GM18873 (cell line): Measurements from ENCODE around the gene E2F2.

Experiments
- ATAC-seq: cut with Tn5 transposase; IDR thresholded peaks from one replicate; pipeline ENCODE4 v1.9.1; 2021; ENCODE audit warnings: mild to moderate bottlenecking, moderate library complexity, moderate number of reproducible peaks; ENCODE audit not compliant: unreplicated experiment, low FRiP score

E2F2 gene, protein sequence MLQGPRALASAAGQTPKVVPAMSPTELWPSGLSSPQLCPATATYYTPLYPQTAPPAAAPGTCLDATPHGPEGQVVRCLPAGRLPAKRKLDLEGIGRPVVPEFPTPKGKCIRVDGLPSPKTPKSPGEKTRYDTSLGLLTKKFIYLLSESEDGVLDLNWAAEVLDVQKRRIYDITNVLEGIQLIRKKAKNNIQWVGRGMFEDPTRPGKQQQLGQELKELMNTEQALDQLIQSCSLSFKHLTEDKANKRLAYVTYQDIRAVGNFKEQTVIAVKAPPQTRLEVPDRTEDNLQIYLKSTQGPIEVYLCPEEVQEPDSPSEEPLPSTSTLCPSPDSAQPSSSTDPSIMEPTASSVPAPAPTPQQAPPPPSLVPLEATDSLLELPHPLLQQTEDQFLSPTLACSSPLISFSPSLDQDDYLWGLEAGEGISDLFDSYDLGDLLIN

DNA sequence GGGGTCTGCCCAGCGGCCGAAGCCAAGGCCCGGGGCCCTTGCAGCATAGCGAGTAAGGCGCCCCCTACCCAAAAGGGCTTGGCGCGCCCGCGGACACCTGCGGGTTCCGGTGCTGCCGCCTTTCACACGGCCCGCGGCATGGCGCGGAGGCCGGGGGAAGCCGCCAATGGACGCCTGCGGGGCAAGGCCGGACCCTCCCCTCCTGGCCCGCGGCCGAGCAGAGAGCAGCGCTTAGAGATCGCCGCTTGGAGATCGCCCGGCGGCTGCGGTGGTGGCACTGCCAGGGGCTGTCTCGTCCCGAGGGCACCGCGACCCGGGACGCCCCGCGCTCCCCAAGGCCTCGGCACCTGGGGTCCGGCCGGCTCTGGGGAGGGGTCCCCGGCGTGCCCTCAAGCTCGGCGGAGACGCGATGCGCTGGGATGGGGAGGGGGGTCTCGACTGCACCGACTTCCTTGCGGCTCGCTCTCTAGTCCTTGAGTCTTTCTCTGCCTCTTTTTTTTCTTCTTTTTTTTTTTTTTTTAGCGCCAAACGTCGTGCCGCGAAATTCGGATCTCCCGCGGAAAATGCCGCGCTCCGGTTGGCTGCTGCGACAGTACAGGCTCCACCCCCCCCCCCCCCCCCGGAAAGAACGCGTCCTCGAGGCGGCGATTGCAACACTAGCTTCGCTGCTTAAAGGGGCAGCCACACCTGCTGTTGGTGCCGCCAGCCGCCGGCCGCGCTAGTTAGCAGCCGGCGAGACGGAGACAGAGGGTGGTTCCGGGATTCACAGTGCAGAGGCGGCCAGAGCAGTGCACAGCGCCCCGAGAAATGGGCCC, at the start of gene E2F2:
Gene E2F2 (minus strand): TSS at position 487 of the 815 bp plus-strand sequence. CDS start 440 bp downstream, at position 47.
- ATAC-seq = peak; percentile 36

DNA sequence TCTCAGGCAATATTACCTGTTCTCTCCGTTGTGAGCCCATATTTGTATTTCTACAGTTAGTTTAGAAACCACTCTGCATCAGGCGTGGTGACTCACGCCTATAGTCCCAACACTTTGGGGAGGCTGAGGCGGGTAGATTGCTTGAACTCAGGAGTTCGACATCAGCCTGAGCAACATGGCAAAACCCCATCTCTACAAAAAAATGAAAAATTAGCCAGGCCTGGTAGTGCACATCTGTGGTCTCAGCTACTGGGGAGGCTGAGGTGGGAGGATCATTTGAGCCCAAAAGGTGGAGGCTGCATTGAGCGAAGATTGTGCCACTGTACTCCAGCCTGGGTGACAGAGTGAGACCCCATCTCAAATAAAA, 47.9 kb upstream of the E2F2 start:
- ATAC-seq = no peak

DNA sequence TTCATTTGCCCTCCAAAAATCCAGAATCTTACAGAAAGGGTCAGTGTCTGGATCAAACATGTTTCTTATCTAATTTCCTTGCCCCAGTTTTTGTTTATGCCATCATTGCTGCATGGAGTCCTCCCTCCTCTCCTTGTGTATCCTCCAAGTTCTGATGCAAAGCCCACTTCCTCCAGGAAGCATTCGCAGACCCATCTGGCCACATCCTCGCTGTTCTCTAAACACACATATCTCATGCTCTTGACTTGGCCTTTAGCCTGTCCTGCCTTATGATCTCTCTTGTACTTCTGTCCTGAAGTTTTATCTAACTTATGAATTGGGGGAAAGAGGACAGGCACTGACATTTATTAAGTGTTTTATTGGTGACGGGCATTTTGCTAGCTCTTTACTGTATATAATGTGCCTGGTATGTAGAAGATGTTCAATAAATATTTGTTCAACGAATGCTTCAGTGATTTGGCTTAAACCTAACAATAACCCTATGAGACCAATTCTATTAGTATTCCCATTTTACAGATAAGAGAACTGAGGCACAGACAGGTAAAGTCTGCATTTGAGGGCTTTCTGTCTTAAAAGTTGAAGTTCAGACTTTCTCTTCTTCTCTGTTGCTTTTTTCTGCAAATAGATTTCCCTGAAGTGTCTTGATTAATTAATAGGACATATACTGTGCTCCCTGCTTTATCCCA, 47.4 kb upstream of the E2F2 start:
- no peak for ATAC-seq

DNA sequence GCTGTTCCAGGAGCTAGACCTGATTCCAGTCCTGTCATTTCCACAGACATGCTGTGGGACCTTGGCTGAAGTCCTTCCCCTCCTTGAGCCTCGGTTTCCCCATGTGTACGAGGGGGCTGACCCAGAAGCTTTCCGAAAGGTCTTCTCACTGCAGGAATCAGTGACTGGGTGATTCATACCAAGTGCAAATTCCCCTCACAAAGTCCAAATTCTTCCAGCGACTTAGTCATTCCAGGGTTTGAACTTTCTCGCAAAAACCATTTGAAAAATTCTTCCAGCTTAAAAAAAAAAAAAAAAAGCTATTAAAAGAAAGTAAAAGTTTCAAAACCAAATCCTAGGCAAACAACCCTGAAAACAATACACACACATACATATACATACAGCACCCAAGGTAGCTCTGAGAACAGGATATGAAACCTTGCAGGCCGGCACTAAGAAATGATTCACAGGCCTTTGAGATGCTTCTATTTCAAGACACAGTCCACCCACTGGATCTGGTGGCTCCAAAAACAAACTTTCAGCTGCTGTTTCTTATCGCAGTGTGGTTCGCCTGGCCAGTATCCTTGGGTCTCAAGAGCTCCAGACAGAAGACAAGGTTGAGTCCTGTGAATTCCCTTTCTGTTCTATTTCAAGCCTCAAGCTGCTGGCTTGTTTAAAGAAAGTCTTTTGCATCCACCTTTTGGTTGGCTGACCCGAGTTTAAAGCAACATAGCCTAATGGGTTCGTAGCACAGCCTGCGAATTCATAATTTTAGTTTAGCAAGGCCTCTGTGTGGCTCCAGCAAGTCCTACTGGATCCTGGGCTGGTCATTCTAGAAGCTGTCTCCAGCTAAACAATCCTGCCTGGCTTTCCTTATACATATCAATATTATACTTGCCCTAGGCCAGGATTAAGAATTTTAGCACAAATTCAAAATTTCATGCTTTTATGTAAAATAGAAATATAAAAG, 46.3 kb upstream of the E2F2 start:
- peak; percentile 62 for ATAC-seq

DNA sequence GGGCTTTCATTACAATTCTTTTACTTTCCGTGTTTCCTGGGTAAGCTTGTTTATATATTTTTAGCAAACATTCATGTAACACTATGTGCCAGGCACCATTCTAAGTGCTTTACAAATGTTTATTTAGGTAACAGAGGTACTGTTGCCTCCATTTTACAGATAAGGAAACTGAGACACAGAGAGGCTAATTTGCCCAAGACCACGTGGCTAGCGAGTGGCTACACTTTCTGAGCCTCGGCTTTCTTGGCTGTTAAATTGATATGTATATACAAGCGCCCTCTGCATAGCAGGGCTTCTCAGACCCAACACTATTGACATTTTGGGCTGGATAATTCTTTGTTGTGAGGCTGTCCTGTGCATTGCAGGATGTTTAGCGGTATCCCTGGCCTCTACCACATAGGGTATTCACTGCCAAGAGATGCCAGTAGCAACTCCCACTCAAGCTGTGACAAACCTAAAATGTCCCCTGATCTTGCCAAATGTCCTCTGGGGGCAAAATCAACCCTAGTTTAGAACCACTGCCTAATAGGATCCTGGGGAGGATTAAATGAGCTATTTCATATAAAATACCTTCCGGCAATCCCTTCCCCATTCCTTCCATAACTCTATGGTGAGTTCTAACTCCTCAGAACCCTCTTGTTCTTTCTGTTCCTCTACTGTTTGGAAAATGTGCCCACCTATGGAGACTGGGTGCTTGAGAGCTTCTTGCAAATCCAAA, 45.5 kb upstream of the E2F2 start:
- ATAC-seq = no peak

DNA sequence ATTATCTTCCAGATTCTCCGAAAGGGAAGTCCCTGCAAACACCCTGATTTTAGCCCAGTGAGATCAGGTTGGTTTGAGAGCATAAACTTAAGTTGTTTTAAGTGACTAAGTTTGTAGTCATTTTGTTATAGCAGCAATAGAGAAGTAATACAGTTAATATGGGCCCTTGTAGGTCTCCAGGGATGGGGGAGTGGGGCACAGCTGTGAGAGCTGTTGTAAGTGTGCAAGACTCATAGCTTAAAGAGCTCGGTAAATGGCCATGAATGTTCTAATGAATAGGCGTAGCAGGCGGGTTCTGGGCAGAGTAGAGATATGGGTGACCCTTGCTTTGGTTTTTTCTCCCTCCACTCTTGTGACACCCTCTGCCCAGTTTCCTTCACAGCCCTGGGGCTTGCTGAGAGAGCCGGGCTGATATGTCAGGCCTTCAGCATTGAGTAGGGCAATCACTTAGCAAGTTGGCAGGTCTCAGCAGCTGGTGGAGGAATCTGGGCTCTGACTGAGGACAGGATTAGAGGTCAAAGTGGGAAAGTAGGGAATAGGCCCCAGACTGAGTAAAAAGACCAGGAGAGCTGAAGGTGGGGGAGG, 44.3 kb upstream of the E2F2 start:
- no peak for ATAC-seq

DNA sequence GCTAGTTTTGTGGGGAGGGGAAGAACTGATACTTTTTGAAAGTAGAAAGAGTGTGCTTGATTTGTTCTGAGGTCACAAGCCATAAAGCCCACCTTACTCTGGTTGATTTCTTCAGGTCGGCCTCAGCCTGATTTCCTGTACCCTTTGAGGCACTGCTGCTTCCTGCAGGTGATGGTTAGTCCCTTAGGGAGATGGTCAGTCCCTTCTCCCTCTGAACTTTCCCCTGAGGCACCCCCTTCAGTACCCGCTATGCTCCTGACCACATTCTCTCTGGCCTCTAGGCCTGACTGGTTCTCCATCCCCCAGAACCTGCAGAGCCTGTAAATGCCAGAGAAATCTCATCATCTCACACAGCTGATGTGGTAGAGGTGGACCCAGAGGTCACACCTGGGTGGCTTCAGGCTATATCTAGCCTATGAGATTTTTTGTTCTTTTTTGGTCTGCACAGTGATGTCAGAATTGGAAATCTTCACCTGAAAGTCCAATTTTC, 43.3 kb upstream of the E2F2 start:
- ATAC-seq = no peak

DNA sequence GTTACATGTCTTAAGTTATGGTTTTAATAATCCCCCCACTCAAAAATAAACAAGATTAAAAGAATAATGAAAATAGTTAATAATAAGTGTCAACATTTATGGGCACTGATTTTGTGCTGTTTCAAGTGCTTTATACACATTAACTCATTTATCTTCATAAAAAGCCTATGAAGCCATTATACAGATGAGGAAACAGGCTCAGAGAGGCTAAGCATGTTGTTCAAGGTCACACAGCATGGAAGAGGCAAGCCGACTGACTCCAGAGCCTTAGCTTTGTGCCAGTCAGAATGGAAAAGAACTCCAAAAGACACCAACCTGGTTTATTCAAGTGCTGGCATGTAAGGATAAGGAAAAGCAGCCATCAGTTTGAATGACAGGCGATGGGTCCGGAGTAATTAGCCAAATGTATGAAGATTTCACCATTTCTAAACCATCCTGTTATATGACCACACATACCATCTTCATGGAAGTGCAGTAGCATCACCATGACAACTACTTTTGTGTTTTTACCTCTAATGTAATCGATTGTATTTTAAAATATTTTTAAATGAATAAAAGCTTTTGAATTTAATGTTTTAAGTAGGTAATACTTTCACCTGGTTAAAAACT, 42.6 kb upstream of the E2F2 start:
- no peak for ATAC-seq

DNA sequence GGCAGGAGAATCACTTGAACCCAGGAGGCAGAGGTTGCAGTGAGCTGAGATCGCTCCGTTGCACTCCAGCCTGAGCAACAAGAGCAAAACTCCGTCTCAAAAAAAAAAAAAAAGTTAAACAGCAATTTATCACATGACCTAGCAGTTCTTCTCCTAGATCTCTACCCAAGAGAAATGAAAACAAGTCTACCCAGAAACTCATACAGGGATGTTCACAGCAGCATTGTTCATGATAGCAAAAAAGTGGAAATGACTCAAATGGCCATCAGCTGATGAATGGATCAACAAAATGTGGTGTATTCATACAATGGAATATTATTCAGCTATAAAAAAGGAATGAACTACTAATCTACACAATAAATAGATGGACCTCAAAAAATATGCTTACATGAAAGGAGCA, 40.4 kb upstream of the E2F2 start:
- ATAC-seq = no peak

DNA sequence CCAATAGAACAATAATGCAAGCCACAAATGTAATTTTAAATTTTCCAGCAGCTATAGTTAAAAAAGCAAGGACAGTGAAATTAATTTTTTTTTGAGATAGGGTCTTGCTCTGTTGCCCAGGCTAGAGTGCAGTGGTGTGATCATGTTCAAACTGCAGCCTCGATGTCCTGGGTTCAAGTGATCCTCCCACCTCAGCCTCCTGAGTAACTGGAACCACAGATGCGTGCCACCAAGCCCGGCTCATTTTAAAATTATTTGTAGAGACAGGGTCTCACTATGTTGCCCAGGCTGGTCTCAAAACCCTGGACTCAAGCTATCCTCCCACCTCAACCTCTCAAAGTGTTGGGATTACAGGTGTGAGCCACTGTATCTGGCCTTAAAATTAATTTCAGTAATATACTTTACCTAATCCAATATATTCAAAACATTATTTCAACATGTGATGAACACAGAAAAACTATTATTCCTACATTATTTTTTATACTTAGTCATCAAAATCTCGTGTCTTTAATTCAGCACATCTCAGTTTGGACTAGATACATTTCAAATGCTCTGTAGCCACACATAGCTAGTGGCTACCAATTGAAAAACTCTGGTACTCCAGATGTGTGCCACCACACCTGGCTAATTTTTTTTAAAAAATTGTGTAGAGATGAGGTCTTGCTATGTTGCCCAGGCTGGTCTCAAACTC, 39.1 kb upstream of the E2F2 start:
- ATAC-seq = no peak

DNA sequence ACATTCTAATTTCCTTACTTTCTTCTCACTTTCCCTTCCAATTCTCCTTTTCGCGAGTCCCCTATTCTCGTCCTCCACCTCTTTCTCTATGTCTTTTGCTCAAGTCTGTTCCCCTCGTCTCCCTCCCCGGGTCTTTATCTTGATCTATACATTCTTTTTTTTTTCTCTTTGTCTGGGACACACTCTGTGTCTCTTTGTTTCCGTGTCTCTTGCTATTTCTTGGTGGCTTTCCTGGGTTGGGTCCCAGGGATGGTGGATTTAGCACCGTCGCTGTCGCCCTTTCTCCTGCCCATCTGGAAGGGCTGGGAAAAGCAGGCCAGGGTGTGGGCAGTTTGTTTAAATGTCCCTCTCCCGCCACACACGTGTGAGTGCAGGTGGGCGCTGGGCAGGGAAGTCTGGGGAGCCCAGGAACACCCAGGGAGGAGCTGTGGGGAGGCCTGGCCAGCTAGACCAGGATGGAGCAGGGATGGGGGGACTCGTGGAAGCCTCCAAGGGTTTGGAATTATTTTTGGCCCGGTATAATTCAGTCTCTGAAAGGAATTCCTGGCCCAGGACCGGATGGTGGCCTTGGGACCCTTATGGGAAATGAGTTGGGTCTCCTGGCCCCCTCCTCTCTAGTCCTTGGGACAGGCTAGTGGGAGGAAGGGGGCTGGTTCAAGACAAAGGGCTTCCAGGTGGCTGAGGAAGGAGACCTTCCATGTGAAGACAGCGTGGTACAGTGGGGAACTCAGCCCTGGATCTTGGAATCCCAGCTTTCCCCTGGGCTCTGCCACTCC, 37.8 kb upstream of the E2F2 start:
- no peak for ATAC-seq

DNA sequence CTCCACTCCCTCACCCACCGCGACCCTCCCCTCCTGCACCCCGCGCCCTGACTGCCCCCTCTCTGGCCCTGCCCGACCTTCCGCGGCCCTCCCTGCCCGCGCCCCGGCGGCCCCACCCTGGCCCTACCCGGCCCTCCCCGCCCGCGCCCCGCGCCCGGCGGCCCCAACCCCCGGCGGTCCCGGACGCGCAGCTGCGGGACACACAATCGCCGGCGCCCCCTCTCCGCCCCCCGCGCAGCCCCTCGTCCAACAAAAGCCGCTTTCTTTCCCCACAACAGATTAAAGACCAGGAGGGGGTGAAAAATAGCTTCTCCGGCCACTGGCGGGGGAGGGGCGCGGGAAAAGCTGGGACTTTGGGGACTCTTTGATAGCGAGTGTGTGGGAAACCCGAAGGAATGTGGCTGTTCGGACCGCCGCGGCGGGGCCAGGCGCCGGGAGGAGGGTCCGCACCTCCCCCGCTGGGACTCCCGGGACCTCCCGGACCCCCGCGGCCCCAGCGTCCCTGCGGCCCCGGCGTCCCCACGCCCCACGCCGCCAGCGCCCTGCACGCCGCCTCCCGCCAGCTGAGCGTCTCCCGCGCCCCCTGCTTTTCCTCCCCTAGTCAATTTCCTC, 37.1 kb upstream of the E2F2 start:
- no peak for ATAC-seq

DNA sequence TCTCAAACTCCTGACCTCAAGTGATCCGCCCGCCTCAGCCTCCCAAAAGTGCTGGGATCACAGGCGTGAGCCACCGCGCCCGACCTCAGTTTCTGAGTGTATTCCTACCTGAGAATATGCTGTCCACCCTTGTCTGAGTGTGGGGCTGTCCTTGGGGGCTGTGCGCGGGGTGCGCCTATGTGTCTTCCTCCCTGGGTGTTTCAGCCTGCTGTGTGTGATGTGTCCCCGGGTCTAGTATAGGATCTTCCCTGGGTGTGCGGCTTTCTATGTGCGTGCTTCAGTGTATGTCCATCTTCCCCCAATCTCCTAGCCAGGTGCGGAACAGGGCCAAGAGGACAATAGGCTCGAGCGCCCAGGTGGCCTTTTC, 36.6 kb upstream of the E2F2 start:
- ATAC-seq = no peak

DNA sequence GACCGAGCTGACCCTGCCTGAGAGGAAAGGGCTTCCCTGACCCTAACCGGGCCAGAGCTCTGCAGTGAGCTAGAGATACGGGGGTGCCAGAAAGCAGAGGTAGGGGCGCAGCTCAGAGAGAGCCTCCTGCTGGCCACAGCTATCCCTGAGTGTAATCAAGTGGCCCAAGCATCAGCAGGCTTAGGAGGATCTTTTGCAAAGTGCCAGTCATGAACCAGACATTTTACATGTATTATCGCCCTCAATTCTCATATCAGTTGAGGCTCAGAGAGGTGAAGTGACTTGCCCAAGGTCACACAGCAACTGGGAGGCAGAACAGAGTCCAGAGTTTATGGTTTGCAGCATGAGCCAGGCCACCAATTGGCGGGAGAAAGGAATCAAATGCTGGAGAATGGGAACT, 35.3 kb upstream of the E2F2 start:
- no peak for ATAC-seq

DNA sequence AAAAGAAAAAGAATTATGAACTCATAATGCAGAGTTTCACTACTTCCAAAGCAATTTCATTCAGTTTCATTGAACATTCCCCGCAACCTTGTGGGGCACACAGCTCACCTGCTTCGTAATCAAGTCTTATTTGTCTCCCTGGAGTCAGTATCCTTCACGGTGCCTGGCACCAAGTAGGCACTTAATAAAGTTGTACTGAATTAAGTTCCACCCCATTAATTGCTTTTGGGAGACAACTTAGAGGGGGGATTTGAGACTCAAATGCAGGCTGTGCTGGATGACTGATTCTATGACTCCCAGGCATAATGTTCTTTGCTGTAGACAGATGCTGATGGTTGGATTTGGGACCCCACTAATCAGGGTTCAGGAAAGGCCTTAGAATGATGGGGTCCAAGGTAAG, 34.7 kb upstream of the E2F2 start:
- ATAC-seq = no peak

DNA sequence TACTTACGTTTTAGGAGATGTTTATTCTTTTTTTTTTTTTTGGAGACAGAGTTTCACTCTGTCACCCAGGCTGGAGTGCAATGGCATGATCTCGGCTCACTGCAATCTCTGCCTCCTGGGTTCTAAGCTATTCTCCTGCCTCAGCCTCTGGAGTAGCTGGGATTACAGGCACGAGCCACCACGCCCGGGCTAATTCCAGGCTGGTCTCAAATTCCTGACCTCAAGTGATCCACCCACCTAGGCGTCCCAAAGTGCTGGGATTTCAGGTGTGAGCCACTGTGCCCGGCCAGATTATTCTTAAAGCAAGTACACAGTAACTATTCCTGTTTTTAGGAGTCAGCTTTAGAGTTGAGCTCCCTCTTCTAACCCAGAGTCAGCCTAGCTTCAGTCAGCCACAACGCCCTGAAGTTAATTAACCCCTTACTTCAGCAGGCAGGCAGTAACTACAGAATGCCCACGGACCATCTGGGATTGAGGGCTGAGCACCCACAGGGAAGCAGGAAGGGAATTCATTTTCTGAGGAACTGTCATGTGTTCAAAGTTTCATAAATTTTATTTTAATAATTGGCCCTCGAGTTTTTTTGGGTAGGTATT, 33.6 kb upstream of the E2F2 start:
- no peak for ATAC-seq
